WTC11 (cell line): ENCODE results near the gene WDR27. TPM values are rescaled to one million over a fixed set of nuclear protein-coding genes. Genes with fewer than 3 reads are reported as not detected.

ENCODE experiments used
- ATAC-seq: fragments of 200-7000 bp; cut with Tn5 transposase; 2 replicates; pipeline ENCODE4 v1.10.0; 2021; ENCODE audit warnings: mild to moderate bottlenecking, moderate library complexity
- CTCF ChIA-PET: fragments of 300-600 bp; sonication (Branson Sonifier 250); formaldehyde crosslinking; loops from one replicate; lab custom pipeline; 2021; ENCODE audit warnings: antibody characterized with exemption; lab: Charles Lee
- POLR2A ChIA-PET: fragments of 350-600 bp; sonication (Branson Sonifier 250); formaldehyde crosslinking; loops from one replicate; lab custom pipeline; 2021; ENCODE audit warnings: antibody characterized with exemption; lab: Charles Lee
- DNase-seq: peaks from one replicate; pipeline ENCODE4 v3.0.0; 2021; ENCODE audit warnings: low spot score
- H3K27ac Mint-ChIP-seq: 2 replicates; pipeline ENCODE4 v1.8.0; 2021; ENCODE audit warnings: mixed read lengths
- H3K27me3 Mint-ChIP-seq: 2 replicates; pipeline ENCODE4 v1.8.0; 2021; ENCODE audit warnings: low read depth, mild to moderate bottlenecking, moderate library complexity, mixed read lengths
- H3K36me3 Mint-ChIP-seq: 2 replicates; pipeline ENCODE4 v1.8.0; 2021; ENCODE audit warnings: mixed read lengths
- H3K4me1 Mint-ChIP-seq: 2 replicates; pipeline ENCODE4 v1.8.0; 2022; ENCODE audit warnings: mixed read lengths
- H3K4me3 Mint-ChIP-seq: 2 replicates; pipeline ENCODE4 v1.8.0; 2021; ENCODE audit warnings: mild to moderate bottlenecking, moderate library complexity, mixed read lengths
- H3K9me3 Mint-ChIP-seq: 2 replicates; pipeline ENCODE4 v1.8.0; 2021; ENCODE audit warnings: mixed read lengths
- CREB1 ChIP-seq: sonication (generic); formaldehyde crosslinking; IDR thresholded peaks from 2 replicates; pipeline ENCODE4 v1.8.0; 2023; ENCODE audit warnings: mild to moderate bottlenecking, missing genetic modification reagents
- JUN ChIP-seq: sonication (generic); formaldehyde crosslinking; IDR thresholded peaks from 2 replicates; pipeline ENCODE4 v1.8.0; 2023; ENCODE audit warnings: mild to moderate bottlenecking, missing genetic modification reagents
- NFE2L1 ChIP-seq: sonication (generic); formaldehyde crosslinking; IDR thresholded peaks from 2 replicates; pipeline ENCODE4 v1.8.1; 2023; ENCODE audit warnings: missing genetic modification reagents
- NR2C2 ChIP-seq: sonication (generic); formaldehyde crosslinking; IDR thresholded peaks from 2 replicates; pipeline ENCODE4 v1.8.0; 2022; ENCODE audit warnings: mild to moderate bottlenecking, missing genetic modification reagents
- RELA ChIP-seq: sonication (generic); formaldehyde crosslinking; IDR thresholded peaks from 2 replicates; pipeline ENCODE4 v1.8.1; 2022; ENCODE audit warnings: missing genetic modification reagents, mild to moderate bottlenecking, borderline replicate concordance
- SMAD3 ChIP-seq: sonication (generic); formaldehyde crosslinking; IDR thresholded peaks from 2 replicates; pipeline ENCODE4 v1.8.0; 2022; ENCODE audit warnings: missing genetic modification reagents, mild to moderate bottlenecking, borderline replicate concordance
- SOX15 ChIP-seq: fragments of 250-450 bp; sonication (Bioruptor Pico); IDR thresholded peaks from 2 replicates; pipeline ENCODE4 v1.9.0; 2021; ENCODE audit warnings: mild to moderate bottlenecking
- SP1 ChIP-seq: sonication (generic); formaldehyde crosslinking; conservative IDR thresholded peaks from 2 replicates; pipeline ENCODE4 v1.8.1; 2022; ENCODE audit warnings: missing genetic modification reagents
- ZBTB43 ChIP-seq: sonication (generic); formaldehyde crosslinking; IDR thresholded peaks from 2 replicates; pipeline ENCODE4 v1.8.1; 2023; ENCODE audit warnings: mild to moderate bottlenecking, missing genetic modification reagents
- ZNF512 ChIP-seq: sonication (generic); formaldehyde crosslinking; IDR thresholded peaks from 2 replicates; pipeline ENCODE4 v1.8.1; 2022; ENCODE audit warnings: missing genetic modification reagents, borderline replicate concordance
- ZNF671 ChIP-seq: fragments of 250-450 bp; sonication (Bioruptor Pico); IDR thresholded peaks from 2 replicates; pipeline ENCODE4 v1.8.0; 2021; ENCODE audit warnings: mild to moderate bottlenecking
- total RNA-seq: library from RNA; stranded (reverse); gene quantifications from 3 replicates; pipeline ENCODE4 v1.2.3, GENCODE V29; 2021
- TF ChIP-seq, protein P1 (sequence below): sonication (generic); formaldehyde crosslinking; IDR thresholded peaks from 2 replicates; pipeline ENCODE4 v1.8.0; 2023; ENCODE audit warnings: mild to moderate bottlenecking, missing genetic modification reagents
- TF ChIP-seq, protein P2 (sequence below): sonication (generic); formaldehyde crosslinking; IDR thresholded peaks from 2 replicates; pipeline ENCODE4 v1.8.1; 2022; ENCODE audit warnings: mild to moderate bottlenecking, moderate library complexity, missing genetic modification reagents
- TF ChIP-seq, protein P3 (sequence below): sonication (generic); formaldehyde crosslinking; IDR thresholded peaks from 2 replicates; pipeline ENCODE4 v1.8.1; 2023; ENCODE audit warnings: mild to moderate bottlenecking, moderate library complexity, missing genetic modification reagents
- TF ChIP-seq, protein P4 (sequence below): fragments of 250-450 bp; sonication (Bioruptor Pico); IDR thresholded peaks from 2 replicates; pipeline ENCODE4 v1.9.0; 2021; ENCODE audit warnings: mild to moderate bottlenecking
- TF ChIP-seq, protein P5 (sequence below): sonication (generic); formaldehyde crosslinking; IDR thresholded peaks from 2 replicates; pipeline ENCODE4 v1.8.0; 2022; ENCODE audit warnings: mild to moderate bottlenecking, missing genetic modification reagents

WDR27 gene
- total RNA-seq, 1 experiment from 2014 or later, result 126 TPM

- no peaks in the 10 kb centered on the region for H3K4me1 Mint-ChIP-seq
- TF ChIP-seq, protein P1, sequence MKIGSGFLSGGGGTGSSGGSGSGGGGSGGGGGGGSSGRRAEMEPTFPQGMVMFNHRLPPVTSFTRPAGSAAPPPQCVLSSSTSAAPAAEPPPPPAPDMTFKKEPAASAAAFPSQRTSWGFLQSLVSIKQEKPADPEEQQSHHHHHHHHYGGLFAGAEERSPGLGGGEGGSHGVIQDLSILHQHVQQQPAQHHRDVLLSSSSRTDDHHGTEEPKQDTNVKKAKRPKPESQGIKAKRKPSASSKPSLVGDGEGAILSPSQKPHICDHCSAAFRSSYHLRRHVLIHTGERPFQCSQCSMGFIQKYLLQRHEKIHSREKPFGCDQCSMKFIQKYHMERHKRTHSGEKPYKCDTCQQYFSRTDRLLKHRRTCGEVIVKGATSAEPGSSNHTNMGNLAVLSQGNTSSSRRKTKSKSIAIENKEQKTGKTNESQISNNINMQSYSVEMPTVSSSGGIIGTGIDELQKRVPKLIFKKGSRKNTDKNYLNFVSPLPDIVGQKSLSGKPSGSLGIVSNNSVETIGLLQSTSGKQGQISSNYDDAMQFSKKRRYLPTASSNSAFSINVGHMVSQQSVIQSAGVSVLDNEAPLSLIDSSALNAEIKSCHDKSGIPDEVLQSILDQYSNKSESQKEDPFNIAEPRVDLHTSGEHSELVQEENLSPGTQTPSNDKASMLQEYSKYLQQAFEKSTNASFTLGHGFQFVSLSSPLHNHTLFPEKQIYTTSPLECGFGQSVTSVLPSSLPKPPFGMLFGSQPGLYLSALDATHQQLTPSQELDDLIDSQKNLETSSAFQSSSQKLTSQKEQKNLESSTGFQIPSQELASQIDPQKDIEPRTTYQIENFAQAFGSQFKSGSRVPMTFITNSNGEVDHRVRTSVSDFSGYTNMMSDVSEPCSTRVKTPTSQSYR, result no peak
- TF ChIP-seq, protein P2, sequence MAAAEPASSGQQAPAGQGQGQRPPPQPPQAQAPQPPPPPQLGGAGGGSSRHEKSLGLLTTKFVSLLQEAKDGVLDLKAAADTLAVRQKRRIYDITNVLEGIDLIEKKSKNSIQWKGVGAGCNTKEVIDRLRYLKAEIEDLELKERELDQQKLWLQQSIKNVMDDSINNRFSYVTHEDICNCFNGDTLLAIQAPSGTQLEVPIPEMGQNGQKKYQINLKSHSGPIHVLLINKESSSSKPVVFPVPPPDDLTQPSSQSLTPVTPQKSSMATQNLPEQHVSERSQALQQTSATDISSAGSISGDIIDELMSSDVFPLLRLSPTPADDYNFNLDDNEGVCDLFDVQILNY (CRISPR knock-in tag), result no peak
- no peak for TF ChIP-seq SMAD3 (CRISPR knock-in tag)
- TF ChIP-seq ZBTB43 (CRISPR knock-in tag), result no peak
- TF ChIP-seq ZNF512 (CRISPR knock-in tag), result no peak
- TF ChIP-seq, protein P3, sequence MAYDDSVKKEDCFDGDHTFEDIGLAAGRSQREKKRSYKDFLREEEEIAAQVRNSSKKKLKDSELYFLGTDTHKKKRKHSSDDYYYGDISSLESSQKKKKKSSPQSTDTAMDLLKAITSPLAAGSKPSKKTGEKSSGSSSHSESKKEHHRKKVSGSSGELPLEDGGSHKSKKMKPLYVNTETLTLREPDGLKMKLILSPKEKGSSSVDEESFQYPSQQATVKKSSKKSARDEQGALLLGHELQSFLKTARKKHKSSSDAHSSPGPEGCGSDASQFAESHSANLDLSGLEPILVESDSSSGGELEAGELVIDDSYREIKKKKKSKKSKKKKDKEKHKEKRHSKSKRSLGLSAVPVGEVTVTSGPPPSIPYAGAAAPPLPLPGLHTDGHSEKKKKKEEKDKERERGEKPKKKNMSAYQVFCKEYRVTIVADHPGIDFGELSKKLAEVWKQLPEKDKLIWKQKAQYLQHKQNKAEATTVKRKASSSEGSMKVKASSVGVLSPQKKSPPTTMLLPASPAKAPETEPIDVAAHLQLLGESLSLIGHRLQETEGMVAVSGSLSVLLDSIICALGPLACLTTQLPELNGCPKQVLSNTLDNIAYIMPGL (CRISPR knock-in tag), result no peak
- no peak for TF ChIP-seq SOX15 (CRISPR knock-in tag)
- no peak for TF ChIP-seq NR2C2 (CRISPR knock-in tag)
- TF ChIP-seq, protein P4, sequence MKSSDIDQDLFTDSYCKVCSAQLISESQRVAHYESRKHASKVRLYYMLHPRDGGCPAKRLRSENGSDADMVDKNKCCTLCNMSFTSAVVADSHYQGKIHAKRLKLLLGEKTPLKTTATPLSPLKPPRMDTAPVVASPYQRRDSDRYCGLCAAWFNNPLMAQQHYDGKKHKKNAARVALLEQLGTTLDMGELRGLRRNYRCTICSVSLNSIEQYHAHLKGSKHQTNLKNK (CRISPR knock-in tag), result no peak
- TF ChIP-seq NFE2L1 (CRISPR knock-in tag), result no peak
- TF ChIP-seq JUN (CRISPR knock-in tag), result no peak
- TF ChIP-seq, protein P5, sequence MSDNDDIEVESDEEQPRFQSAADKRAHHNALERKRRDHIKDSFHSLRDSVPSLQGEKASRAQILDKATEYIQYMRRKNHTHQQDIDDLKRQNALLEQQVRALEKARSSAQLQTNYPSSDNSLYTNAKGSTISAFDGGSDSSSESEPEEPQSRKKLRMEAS (CRISPR knock-in tag), result no peak
- no peak for TF ChIP-seq CREB1 (CRISPR knock-in tag)
- no peak for TF ChIP-seq ZNF671 (CRISPR knock-in tag)
- TF ChIP-seq SP1 (CRISPR knock-in tag), result no peak
- no peak for TF ChIP-seq RELA (CRISPR knock-in tag)
- TF ChIP-seq, all 79 proteins: peak for 0
- DNase-seq (peak; percentile 28), ATAC-seq (peak; percentile 65; the same call in 1 of the 2 replicates)
- Mint-ChIP-seq H3K9me3 (peaks cover 12% of the 10 kb centered on the region), H3K27ac (no peak overlapping the region), H3K4me3 (no peak overlapping the region), H3K27me3 (no peaks in the 10 kb centered on the region), H3K36me3 (peaks cover 9% of the 10 kb centered on the region)
- ChIA-PET POLR2A (no interaction called here), CTCF (no interaction called here)
These were observed 137.2 kb downstream of the WDR27 start for GRCh38 chr6:169564453-169565240.
